GM18870 (cell line): ENCODE data around the gene NLGN1.

Experiments
- ATAC-seq: cut with Tn5 transposase; IDR thresholded peaks from one replicate; pipeline ENCODE4 v1.9.1; 2021; ENCODE audit warnings: moderate library complexity; ENCODE audit not compliant: unreplicated experiment

The NLGN1 gene

GRCh38 chr3:174243171-174243570, 845.6 kb downstream of the NLGN1 start:
- no peak for ATAC-seq

GRCh38 chr3:174247687-174248152, 850.2 kb downstream of the NLGN1 start:
- no peak for ATAC-seq

GRCh38 chr3:174251681-174252080, 854.1 kb downstream of the NLGN1 start:
- no peak for ATAC-seq

GRCh38 chr3:174253196-174253823, 855.8 kb downstream of the NLGN1 start:
- ATAC-seq, result no peak

- no peak for ATAC-seq
These were observed 856.4 kb downstream of the NLGN1 start for GRCh38 chr3:174253940-174254339.

GRCh38 chr3:174255454-174255853, 857.9 kb downstream of the NLGN1 start:
- no peak for ATAC-seq

GRCh38 chr3:174266476-174266875, 868.9 kb downstream of the NLGN1 start:
- ATAC-seq, result no peak

- no peak for ATAC-seq
These were observed 870.5 kb downstream of the NLGN1 start for GRCh38 chr3:174268061-174268460.

GRCh38 chr3:174268586-174268985, 871.0 kb downstream of the NLGN1 start:
- no peak for ATAC-seq

- ATAC-seq, result no peak
These were observed 873.3 kb downstream of the NLGN1 start for GRCh38 chr3:174270841-174271240.

- no peak for ATAC-seq
These were observed 877.8 kb downstream of the NLGN1 start for GRCh38 chr3:174275336-174275735.

GRCh38 chr3:174276826-174277225, 879.3 kb downstream of the NLGN1 start:
- ATAC-seq, result no peak

GRCh38 chr3:174278094-174278493, 880.5 kb downstream of the NLGN1 start:
- ATAC-seq, result no peak

GRCh38 chr3:174280186-174280585, 882.6 kb downstream of the NLGN1 start:
- no peak for ATAC-seq

- no peak for ATAC-seq
These were observed 887.8 kb downstream of the NLGN1 start for GRCh38 chr3:174285242-174285864.

GRCh38 chr3:174287705-174288104, 890.2 kb downstream of the NLGN1 start:
- ATAC-seq, result no peak

GRCh38 chr3:174294616-174295015, 897.1 kb downstream of the NLGN1 start:
- no peak for ATAC-seq

- no peak for ATAC-seq
These were observed 898.0 kb downstream of the NLGN1 start for GRCh38 chr3:174295306-174296092.

GRCh38 chr3:174302746-174303315, 905.3 kb downstream of the NLGN1 start:
- no peak for ATAC-seq

- no peak for ATAC-seq
These were observed 906.5 kb downstream of the NLGN1 start for GRCh38 chr3:174303907-174304560.

GRCh38 chr3:174308736-174309135, 911.2 kb downstream of the NLGN1 start:
- no peak for ATAC-seq
